ENCODE data around the gene SNRK. TPM values are rescaled to one million over a fixed set of nuclear protein-coding genes. Genes with fewer than 3 reads are reported as not detected.

The SNRK gene
- total and polyA plus RNA-seq, 9 of the 15 experiments (the other 6 are each of a cell fraction or from before 2014, with no cell fraction given): 1.7 to 12.3 (median 7.3) TPM

- H3K4me1 ChIP-seq (replicated peaks in 1 of 2; ENCODE audit: control insufficient read depth in 2 of 2, insufficient read depth in 2 of 2, low read length in 2 of 2): no peaks in the 10 kb centered on the region; a peak in 1 of 5 replicates
- no TSS peak for BruUV-seq (replicated peaks)
- ChIA-PET POLR2A (interaction anchor here (0.5 kb wide), 1 partner anchor 11 kb away, joined by 3 read pairs; no protein-coding TSS in a partner anchor), CTCF (ENCODE audit: low intra/inter-chr PET ratio) (no interaction called here)
- in situ Hi-C loops (cut with MboI) (no loop called here), intact Hi-C loops (cut with micrococcal nuclease) (no loop called here)
- H3K9me1 ChIP-seq (ENCODE audit: control insufficient read depth, insufficient read depth, low read length): no peaks in the 10 kb centered on the region
- H3K27me3 ChIP-seq (ENCODE audit: control insufficient read depth in 2 of 2, insufficient read depth in 2 of 2, low read length in 2 of 2): no peaks in the 10 kb centered on the region
- no peak overlapping the region for H3K27ac ChIP-seq (ENCODE audit: extremely low read depth, low read depth, low read length)
- H3K4me2 ChIP-seq (ENCODE audit: insufficient read depth, low read length): no peak overlapping the region
- no peaks in the 10 kb centered on the region for H4K20me1 ChIP-seq (replicated peaks; ENCODE audit: control insufficient read depth, insufficient read depth, low read length)
- no peak overlapping the region for H3K9ac ChIP-seq (ENCODE audit: insufficient read depth in 1 of 2, low read depth in 2 of 2, low read length in 2 of 2)
- WGBS (ENCODE audit: insufficient coverage, low coverage, missing lambda C conversion rate): 98% methylated on average over 3 of the region's 3 CpGs
- ATAC-seq: no peak
- H2AFZ ChIP-seq (ENCODE audit: low read depth, low read length): no peak overlapping the region
- H3K4me3 ChIP-seq: no peak overlapping the region
- DNase-seq (ENCODE audit: extremely low read depth in 1 of 4, low spot score in 3 of 4): no peak
- no peaks in the 10 kb centered on the region for H3K79me2 ChIP-seq (ENCODE audit: control insufficient read depth, insufficient read depth, low read length)
- peaks cover 45% of the 10 kb centered on the region for H3K36me3 ChIP-seq (ENCODE audit: control insufficient read depth, insufficient read depth, low read length)
- no peaks in the 10 kb centered on the region for H3K9me3 ChIP-seq (replicated peaks; ENCODE audit: control insufficient read depth, insufficient read depth, low read depth, low read length)
- FAIRE-seq: no peak
- TF ChIP-seq DMBX1 (CRISPR knock-in tag; IDR thresholded peaks at IDR 0.05; ENCODE audit: borderline replicate concordance): no peak
- no peak for TF ChIP-seq ZNF24 (IDR thresholded peaks at IDR 0.05)
- TF ChIP-seq E2F3 (CRISPR knock-in tag; IDR thresholded peaks at IDR 0.05): no peak
- TF ChIP-seq ZNF277 (CRISPR knock-in tag; IDR thresholded peaks at IDR 0.05; ENCODE audit: borderline replicate concordance): no peak
- no peak for TF ChIP-seq ZNF316 (IDR thresholded peaks at IDR 0.05)
- no peak for TF ChIP-seq HDAC6 (IDR thresholded peaks at IDR 0.05; ENCODE audit: low read depth, low read length)
- TF ChIP-seq TAL1 (IDR thresholded peaks at IDR 0.05): no peak
- no peak for TF ChIP-seq HIVEP1 (CRISPR knock-in tag; IDR thresholded peaks at IDR 0.05)
- no peak for TF ChIP-seq RB1 (IDR thresholded peaks at IDR 0.05; ENCODE audit: low read depth)
- TF ChIP-seq ZNF79 (CRISPR knock-in tag; IDR thresholded peaks at IDR 0.05; ENCODE audit: low read depth): no peak
- TF ChIP-seq NUFIP1 (IDR thresholded peaks at IDR 0.05; ENCODE audit: partially characterized antibody): no peak
- TF ChIP-seq ZNF280B (CRISPR knock-in tag; IDR thresholded peaks at IDR 0.05): no peak
- TF ChIP-seq ZC3H8 (IDR thresholded peaks at IDR 0.05): no peak
- TF ChIP-seq CEBPG (CRISPR knock-in tag; IDR thresholded peaks at IDR 0.05): no peak
- TF ChIP-seq CEBPG (tag; conservative IDR thresholded peaks at IDR 0.05 in 1 of 2, IDR thresholded peaks at IDR 0.05 in 1 of 2): no peak
- TF ChIP-seq CUX1 (CRISPR knock-in tag; IDR thresholded peaks at IDR 0.05): no peak
- TF ChIP-seq ZNF232 (CRISPR knock-in tag; IDR thresholded peaks at IDR 0.05): no peak
- no peak for TF ChIP-seq HNRNPK (IDR thresholded peaks at IDR 0.05; ENCODE audit: low read depth, low read length, poor library complexity, severe bottlenecking)
Observed at GRCh38 chr3:43344520-43344919, 58.2 kb downstream of the SNRK start.

Measured in K562 (cell line).